DOHH2 (cell line): ENCODE results near the gene SLC25A39.

Experiments used
- H3F3A ChIP-seq: fragments of 200-600 bp; sonication (generic), shearing (Covaris generic); 2 replicates; pipeline ENCODE4 v1.6.0; 2016; ENCODE audit warnings: antibody characterized with exemption, mild to moderate bottlenecking; ENCODE audit not compliant: control insufficient read depth, insufficient read depth
- H3K27ac ChIP-seq: fragments of 200-600 bp; sonication (generic); 2 replicates; pipeline ENCODE4 v1.5.1; 2014; ENCODE audit warnings: low read depth, mild to moderate bottlenecking, low read length, moderate library complexity
- H3K27me3 ChIP-seq: fragments of 200-600 bp; sonication (generic); 2 replicates; pipeline ENCODE4 v1.6.1; 2014; ENCODE audit warnings: mild to moderate bottlenecking, low read length, mixed read lengths; ENCODE audit not compliant: control insufficient read depth
- H3K36me3 ChIP-seq: fragments of 200-600 bp; sonication (generic); 2 replicates; pipeline ENCODE4 v1.6.1; 2014; ENCODE audit warnings: mild to moderate bottlenecking, low read length, moderate library complexity, mixed read lengths; ENCODE audit not compliant: control insufficient read depth
- H3K4me1 ChIP-seq: fragments of 200-600 bp; sonication (generic); 2 replicates; pipeline ENCODE4 v1.6.1; 2014; ENCODE audit warnings: mild to moderate bottlenecking, low read length, mixed read lengths; ENCODE audit not compliant: control insufficient read depth
- H3K4me2 ChIP-seq: fragments of 200-600 bp; sonication (generic); 2 replicates; pipeline ENCODE4 v1.6.0; 2014; ENCODE audit warnings: mild to moderate bottlenecking, low read length, moderate library complexity
- H3K4me3 ChIP-seq: fragments of 200-600 bp; sonication (generic); 2 replicates; pipeline ENCODE4 v1.5.1; 2014; ENCODE audit warnings: mild to moderate bottlenecking, low read length, mixed read lengths
- H3K79me2 ChIP-seq: fragments of 200-600 bp; sonication (generic); 2 replicates; pipeline ENCODE4 v1.6.1; 2014; ENCODE audit warnings: mild to moderate bottlenecking, low read length, mixed read lengths; ENCODE audit not compliant: control insufficient read depth
- H3K9me2 ChIP-seq: fragments of 200-600 bp; sonication (generic); replicated peaks from 2 replicates; pipeline ENCODE4 v1.6.1; 2014; ENCODE audit warnings: mild to moderate bottlenecking, low read length, mixed read lengths; ENCODE audit not compliant: control insufficient read depth
- H3K9me3 ChIP-seq: fragments of 200-600 bp; sonication (generic); 2 replicates; pipeline ENCODE4 v1.6.1; 2014; ENCODE audit warnings: antibody characterized with exemption, low read length, mixed read lengths; ENCODE audit not compliant: control insufficient read depth, insufficient read depth
- H4K20me1 ChIP-seq: fragments of 200-600 bp; sonication (generic); 2 replicates; pipeline ENCODE4 v1.6.0; 2014; ENCODE audit warnings: low read depth, mild to moderate bottlenecking, antibody characterized with exemption, low read length, moderate library complexity; ENCODE audit not compliant: control insufficient read depth, insufficient read depth
- EZH2phosphoT487 ChIP-seq: fragments of 200-600 bp; sonication (generic); IDR thresholded peaks from 2 replicates; pipeline ENCODE4 v1.6.1; 2017; ENCODE audit warnings: borderline replicate concordance, mild to moderate bottlenecking, antibody characterized with exemption, low read length, moderate library complexity, mixed read lengths
- TF ChIP-seq, protein P1 (sequence below): fragments of 200-600 bp; sonication (generic); IDR thresholded peaks from one replicate; pipeline ENCODE4 v1.5.1; 2014; ENCODE audit warnings: antibody characterized with exemption, mild to moderate bottlenecking, low read depth, low read length; ENCODE audit not compliant: poor library complexity, severe bottlenecking

Gene SLC25A39

DNA sequence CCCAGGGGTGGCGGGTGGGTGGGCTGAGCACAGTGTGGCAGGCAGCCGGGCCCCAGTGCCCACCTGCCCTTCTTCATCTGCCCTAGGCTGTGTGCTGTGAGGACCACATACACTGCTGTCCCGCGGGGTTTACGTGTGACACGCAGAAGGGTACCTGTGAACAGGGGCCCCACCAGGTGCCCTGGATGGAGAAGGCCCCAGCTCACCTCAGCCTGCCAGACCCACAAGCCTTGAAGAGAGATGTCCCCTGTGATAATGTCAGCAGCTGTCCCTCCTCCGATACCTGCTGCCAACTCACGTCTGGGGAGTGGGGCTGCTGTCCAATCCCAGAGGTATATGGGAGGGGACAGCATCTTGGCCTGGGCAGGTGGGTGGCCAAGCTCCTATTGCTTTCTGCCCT is 26.8 kb upstream of the SLC25A39 start:
- H4K20me1 ChIP-seq = no peaks in the 10 kb centered on the region
- H3K9me2 ChIP-seq = no peaks in the 10 kb centered on the region
- peaks cover 10% of the 10 kb centered on the region; the same call in 1 of the 2 replicates for H3K27me3 ChIP-seq
- H3K36me3 ChIP-seq = peaks cover 50% of the 10 kb centered on the region
- H3K4me2 ChIP-seq = no peak overlapping the region
- no peaks in the 10 kb centered on the region for H3K9me3 ChIP-seq
- H3K4me3 ChIP-seq = no peak overlapping the region
- H3K4me1 ChIP-seq = peaks cover 38% of the 10 kb centered on the region
- peaks cover 18% of the 10 kb centered on the region for H3F3A ChIP-seq
- H3K79me2 ChIP-seq = peaks cover 11% of the 10 kb centered on the region
- no peak overlapping the region for H3K27ac ChIP-seq
- TF ChIP-seq, protein P1, sequence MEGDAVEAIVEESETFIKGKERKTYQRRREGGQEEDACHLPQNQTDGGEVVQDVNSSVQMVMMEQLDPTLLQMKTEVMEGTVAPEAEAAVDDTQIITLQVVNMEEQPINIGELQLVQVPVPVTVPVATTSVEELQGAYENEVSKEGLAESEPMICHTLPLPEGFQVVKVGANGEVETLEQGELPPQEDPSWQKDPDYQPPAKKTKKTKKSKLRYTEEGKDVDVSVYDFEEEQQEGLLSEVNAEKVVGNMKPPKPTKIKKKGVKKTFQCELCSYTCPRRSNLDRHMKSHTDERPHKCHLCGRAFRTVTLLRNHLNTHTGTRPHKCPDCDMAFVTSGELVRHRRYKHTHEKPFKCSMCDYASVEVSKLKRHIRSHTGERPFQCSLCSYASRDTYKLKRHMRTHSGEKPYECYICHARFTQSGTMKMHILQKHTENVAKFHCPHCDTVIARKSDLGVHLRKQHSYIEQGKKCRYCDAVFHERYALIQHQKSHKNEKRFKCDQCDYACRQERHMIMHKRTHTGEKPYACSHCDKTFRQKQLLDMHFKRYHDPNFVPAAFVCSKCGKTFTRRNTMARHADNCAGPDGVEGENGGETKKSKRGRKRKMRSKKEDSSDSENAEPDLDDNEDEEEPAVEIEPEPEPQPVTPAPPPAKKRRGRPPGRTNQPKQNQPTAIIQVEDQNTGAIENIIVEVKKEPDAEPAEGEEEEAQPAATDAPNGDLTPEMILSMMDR = no peak
- no peak for TF ChIP-seq EZH2phosphoT487

DNA sequence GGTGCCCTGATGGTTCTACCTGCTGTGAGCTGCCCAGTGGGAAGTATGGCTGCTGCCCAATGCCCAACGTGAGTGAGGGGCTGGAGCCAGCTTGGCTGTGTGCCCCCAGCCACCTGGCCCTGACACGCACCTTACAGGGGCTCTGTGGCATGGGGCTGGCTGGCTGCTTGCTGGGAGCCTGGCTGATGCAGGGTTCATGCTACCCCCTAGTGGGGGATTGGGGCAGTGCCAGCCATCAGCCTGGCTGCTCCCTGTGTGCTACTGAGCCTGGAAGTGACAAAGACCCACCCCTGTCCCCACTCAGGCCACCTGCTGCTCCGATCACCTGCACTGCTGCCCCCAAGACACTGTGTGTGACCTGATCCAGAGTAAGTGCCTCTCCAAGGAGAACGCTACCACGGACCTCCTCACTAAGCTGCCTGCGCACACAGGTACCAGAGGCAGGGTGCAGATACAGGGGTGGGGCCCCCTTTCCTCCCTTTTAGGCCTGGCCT is 26.2 kb upstream of the SLC25A39 start:
- TF ChIP-seq, protein P1 = peak; percentile 94
- no peak for TF ChIP-seq EZH2phosphoT487
- Histone ChIP-seq H3K4me1 (peaks cover 45% of the 10 kb centered on the region), H3K79me2 (peaks cover 18% of the 10 kb centered on the region), H3K27ac (no peak overlapping the region), H3K4me2 (no peak overlapping the region), H3F3A (peaks cover 21% of the 10 kb centered on the region), H4K20me1 (no peaks in the 10 kb centered on the region), H3K36me3 (peaks cover 50% of the 10 kb centered on the region), H3K27me3 (peaks cover 6% of the 10 kb centered on the region; the same call in 1 of the 2 replicates), H3K9me3 (no peaks in the 10 kb centered on the region), H3K9me2 (no peaks in the 10 kb centered on the region), H3K4me3 (no peak overlapping the region)

DNA sequence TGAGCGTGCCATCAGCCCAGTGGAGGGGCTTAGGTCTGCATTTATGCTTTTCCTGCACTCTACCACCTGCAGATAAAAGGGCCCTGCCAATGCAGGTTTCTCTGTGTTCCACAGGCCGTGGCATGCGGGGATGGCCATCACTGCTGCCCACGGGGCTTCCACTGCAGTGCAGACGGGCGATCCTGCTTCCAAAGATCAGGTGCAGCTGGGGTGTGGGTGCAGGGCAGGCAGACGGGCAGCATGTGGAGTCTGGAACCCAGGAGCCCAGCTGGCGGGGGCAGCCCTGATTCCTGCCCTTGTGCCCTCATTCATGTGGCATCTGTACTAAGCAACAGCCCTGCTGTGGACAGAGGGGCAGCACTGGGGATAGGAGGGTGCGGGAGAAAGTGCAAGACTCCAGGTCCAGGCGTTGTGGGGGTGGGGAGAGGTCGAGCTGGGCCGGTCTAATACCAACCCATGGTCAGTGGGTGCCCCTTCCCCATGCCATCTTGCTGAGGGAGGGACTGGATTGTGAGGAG is 25.0 kb upstream of the SLC25A39 start:
- no peak for TF ChIP-seq EZH2phosphoT487
- TF ChIP-seq, protein P1 = no peak
- no peaks in the 10 kb centered on the region for H4K20me1 ChIP-seq
- H3K4me3 ChIP-seq = no peak overlapping the region
- peaks cover 47% of the 10 kb centered on the region for H3K4me1 ChIP-seq
- H3K79me2 ChIP-seq = peaks cover 25% of the 10 kb centered on the region
- H3K4me2 ChIP-seq = no peak overlapping the region
- no peaks in the 10 kb centered on the region for H3K9me2 ChIP-seq
- H3K36me3 ChIP-seq = peaks cover 55% of the 10 kb centered on the region
- 0 out of 2 replicates have a peak overlapping the region, but pooled peaks have one; percentile 86 for H3K27ac ChIP-seq
- peaks cover 21% of the 10 kb centered on the region for H3F3A ChIP-seq
- H3K27me3 ChIP-seq = no peaks in the 10 kb centered on the region
- H3K9me3 ChIP-seq = no peaks in the 10 kb centered on the region
